ENCODE results near the gene ECHDC3. TPM values are rescaled to one million over a fixed set of nuclear protein-coding genes. Genes with fewer than 3 reads are reported as not detected.
"Not testable (repeated sequence)": the region's sequence is repeated elsewhere in the genome, so short reads cannot be mapped to it uniquely, and the experiment has no call there.

ECHDC3 gene
- total RNA-seq, 3 donors from 2014 or later = 62.6 to 256 (median 132) TPM

GRCh38 chr10:11730779-11731178 lies 11.4 kb upstream of the ECHDC3 start:
- intact Hi-C loops (cut with DNase I; ENCODE audit: low total_unique reads) = no loop called here
- Histone ChIP-seq H3K4me1 (no peaks in the 10 kb centered on the region), H3K27ac (no peak overlapping the region), H3K4me3 (no peak overlapping the region), H3K9me3 (peaks cover 6 to 8% of the 10 kb centered on the region in 2 donors), H3K36me3 (no peaks in the 10 kb centered on the region), H3K27me3 (no peaks in the 10 kb centered on the region)
- TF ChIP-seq CTCF (IDR thresholded peaks at IDR 0.05) (no peak), POLR2A (IDR thresholded peaks at IDR 0.05) (no peak), POLR2AphosphoS5 (IDR thresholded peaks at IDR 0.05) (no peak)
- DNase-seq (ENCODE audit: low spot score in 2 of 2) = no peak

GRCh38 chr10:11736767-11737166 lies 5.4 kb upstream of the ECHDC3 start:
- H3K9me3 ChIP-seq; H3K4me1 ChIP-seq; H3K27ac ChIP-seq; intact Hi-C loops (cut with DNase I; ENCODE audit: low total_unique reads); DNase-seq (ENCODE audit: low spot score in 2 of 2); H3K27me3 ChIP-seq; H3K4me3 ChIP-seq; H3K36me3 ChIP-seq: not testable (repeated sequence)

GRCh38 chr10:11737258-11738032 lies 4.7 kb upstream of the ECHDC3 start:
- DNase-seq (ENCODE audit: low spot score in 2 of 2); H3K4me1 ChIP-seq; H3K27me3 ChIP-seq; intact Hi-C loops (cut with DNase I; ENCODE audit: low total_unique reads); H3K9me3 ChIP-seq; H3K27ac ChIP-seq; H3K36me3 ChIP-seq: not testable (repeated sequence)
- peak overlapping the region in 2 of 3 donors; percentile 4 to 23 for H3K4me3 ChIP-seq

GRCh38 chr10:11740907-11741306 lies 1.3 kb upstream of the ECHDC3 start:
- H3K9me3 ChIP-seq = no peaks in the 10 kb centered on the region
- no peaks in the 10 kb centered on the region for H3K27me3 ChIP-seq
- no peaks in the 10 kb centered on the region for H3K36me3 ChIP-seq
- intact Hi-C loops (cut with DNase I; ENCODE audit: low total_unique reads) = no loop called here
- H3K27ac ChIP-seq = no peak overlapping the region
- no peak for TF ChIP-seq CTCF (IDR thresholded peaks at IDR 0.05)
- TF ChIP-seq POLR2AphosphoS5 (IDR thresholded peaks at IDR 0.05) = no peak
- no peak for TF ChIP-seq POLR2A (IDR thresholded peaks at IDR 0.05)
- DNase-seq (ENCODE audit: low spot score in 2 of 2) = no peak
- H3K4me1 ChIP-seq = no peaks in the 10 kb centered on the region
- H3K4me3 ChIP-seq = no peak overlapping the region

- intact Hi-C loops (cut with DNase I; ENCODE audit: low total_unique reads) = no loop called here
- no peaks in the 10 kb centered on the region for H3K4me1 ChIP-seq
- peak overlapping the region; percentile 26 to 86 (median 74) for H3K4me3 ChIP-seq
- no peak overlapping the region for H3K27ac ChIP-seq
- no peaks in the 10 kb centered on the region for H3K9me3 ChIP-seq
- TF ChIP-seq CTCF (IDR thresholded peaks at IDR 0.05) (no peak), POLR2A (IDR thresholded peaks at IDR 0.05) (no peak)
- no peaks in the 10 kb centered on the region for H3K36me3 ChIP-seq
- DNase-seq (ENCODE audit: low spot score in 2 of 2) = no peak
- H3K27me3 ChIP-seq = no peaks in the 10 kb centered on the region
These were observed 574 bp upstream of the ECHDC3 start for GRCh38 chr10:11741608-11742007.

GRCh38 chr10:11742779-11743298 lies 657 bp downstream of the ECHDC3 start:
- Histone ChIP-seq H3K36me3 (no peaks in the 10 kb centered on the region), H3K4me3 (peak overlapping the region; percentile 48 to 86 (median 74)), H3K27me3 (no peaks in the 10 kb centered on the region), H3K9me3 (no peaks in the 10 kb centered on the region), H3K4me1 (no peaks in the 10 kb centered on the region), H3K27ac (peak overlapping the region; percentile 86 to 88)
- TF ChIP-seq POLR2AphosphoS5 (IDR thresholded peaks at IDR 0.05) = no peak
- no peak for TF ChIP-seq POLR2A (IDR thresholded peaks at IDR 0.05)
- no peak for TF ChIP-seq CTCF (IDR thresholded peaks at IDR 0.05)
- DNase-seq (ENCODE audit: low spot score in 2 of 2) = peak in 1 of 2 donors; percentile 50
- intact Hi-C loops (cut with DNase I; ENCODE audit: low total_unique reads) = no loop called here

All from breast epithelium (tissue), 4 donors.